ENCODE results near the gene SCN10A. TPM values are rescaled to one million over a fixed set of nuclear protein-coding genes. Genes with fewer than 3 reads are reported as not detected.
A peak's percentile ranks its signal among the peaks of the same experiment; 100 is the strongest.

The SCN10A gene
- total RNA-seq, 1 experiment from 2014 or later = not detected

DNA sequence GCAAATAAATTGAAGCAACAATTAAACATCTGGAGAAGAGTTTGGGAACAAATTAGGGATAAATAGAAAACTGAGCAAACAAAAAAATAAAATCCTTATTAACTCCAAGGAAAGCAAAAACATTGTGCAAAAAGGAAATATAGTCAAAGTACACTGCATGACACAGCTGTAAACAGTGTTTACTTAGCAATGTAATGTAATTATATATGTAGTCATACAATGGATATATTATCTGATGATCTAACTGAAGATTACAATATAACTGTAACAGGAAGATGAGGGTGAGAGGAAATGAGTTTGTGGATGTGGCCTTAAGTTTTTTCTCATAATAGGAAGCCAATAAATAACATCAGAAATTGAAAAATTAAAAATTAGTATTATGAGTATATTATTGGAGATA, 42.5 kb downstream of the SCN10A start:
- DNase-seq (ENCODE audit: low read depth) = no peak

DNA sequence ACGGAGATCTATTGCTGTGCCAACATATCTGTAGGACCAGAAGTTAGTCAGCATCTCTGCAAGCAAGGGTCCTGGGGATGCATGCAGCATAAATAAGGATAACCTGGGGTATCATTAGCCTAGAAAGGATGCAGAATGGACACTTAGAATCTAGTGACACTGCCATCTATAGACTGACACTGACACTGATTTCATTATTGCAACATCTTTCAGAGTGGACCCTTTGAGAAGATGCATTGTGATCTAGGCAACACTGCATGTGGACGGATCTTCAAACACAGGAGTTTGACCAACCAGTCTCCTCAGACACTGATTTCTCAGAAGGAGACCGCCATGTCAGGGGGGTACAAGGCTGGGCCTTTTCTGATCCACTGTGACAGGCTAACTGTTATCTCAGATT, 52.4 kb downstream of the SCN10A start:
- no peak for DNase-seq (ENCODE audit: low read depth)

DNA sequence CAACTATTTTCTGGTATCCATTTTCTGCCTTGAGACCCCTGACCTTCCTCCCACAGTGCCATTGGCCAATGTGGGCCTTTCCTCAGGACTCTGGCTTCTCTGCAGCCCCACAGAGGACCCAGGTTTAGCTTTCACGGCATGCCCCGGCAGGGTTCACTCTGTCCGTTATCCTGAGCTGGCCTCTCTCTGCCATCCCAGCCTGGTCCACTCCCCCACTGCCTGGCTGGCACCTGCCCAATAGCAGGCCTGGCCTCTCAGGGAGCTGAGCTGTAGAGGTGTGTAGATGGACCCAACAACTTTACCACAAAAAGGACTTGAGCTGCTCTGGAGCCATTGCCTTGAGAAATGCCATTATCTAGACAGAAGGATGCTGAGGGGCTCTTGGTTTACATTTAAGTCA, 57.5 kb downstream of the SCN10A start:
- no peak for DNase-seq (ENCODE audit: low read depth)

DNA sequence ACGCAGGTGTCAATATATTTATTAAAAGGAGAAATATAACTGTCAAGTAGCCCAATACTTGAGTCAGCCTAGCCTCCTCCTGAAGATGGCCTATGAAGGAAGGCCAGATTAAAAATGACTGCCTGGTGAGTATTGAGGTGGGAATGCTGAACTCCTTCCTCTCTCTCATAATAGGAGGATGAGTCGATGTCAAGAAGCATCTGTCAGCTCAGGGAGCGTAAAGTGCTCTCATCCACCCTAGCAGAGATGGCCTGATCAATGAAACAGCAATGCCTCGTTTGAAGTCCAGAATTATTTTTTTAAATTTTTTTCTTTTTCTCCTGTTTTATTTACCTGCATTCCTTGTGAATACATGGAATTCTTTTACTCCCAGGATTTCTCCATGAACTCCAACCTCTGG, 58.3 kb downstream of the SCN10A start:
- DNase-seq (ENCODE audit: low read depth) = no peak

DNA sequence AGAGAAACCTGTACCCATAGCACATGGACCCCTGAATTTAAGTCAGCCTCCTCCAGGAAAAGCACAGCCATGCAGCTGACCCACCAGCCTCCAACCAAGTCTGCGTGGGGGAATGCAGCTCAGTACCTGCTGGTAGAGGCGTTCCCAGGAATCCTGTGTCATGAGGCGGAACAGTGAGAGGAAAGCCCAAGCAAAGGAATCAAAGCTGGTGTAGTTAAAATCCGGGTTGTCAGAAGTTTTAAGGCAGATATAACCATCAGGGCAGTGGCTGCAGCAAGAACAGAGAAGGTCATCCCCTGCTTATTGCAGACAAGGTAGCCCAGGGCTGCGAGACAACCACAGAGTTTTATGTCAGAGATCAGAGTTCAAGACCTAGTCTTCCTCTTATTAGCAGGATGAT, 59.1 kb downstream of the SCN10A start:
- no peak for DNase-seq (ENCODE audit: low read depth)

DNA sequence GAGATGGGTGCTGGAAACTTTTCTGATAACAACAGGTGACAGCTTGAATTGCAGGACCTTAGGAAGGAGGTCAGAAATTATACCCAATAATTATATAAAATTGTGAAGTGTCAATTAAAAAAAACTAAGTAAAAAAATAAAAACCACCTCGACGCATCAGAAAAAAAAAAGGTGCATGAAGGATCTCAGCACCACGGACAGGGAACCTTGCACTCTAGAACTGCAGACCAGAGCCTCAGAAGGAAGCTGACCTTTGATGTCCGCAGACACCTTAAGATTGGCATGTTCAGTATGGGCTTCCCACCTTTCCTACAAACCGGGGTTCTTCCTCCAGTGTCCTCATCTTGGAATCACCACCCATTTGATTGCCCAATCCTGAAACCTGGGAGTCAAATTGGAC, 60.9 kb downstream of the SCN10A start:
- DNase-seq (ENCODE audit: low read depth) = no peak

DNA sequence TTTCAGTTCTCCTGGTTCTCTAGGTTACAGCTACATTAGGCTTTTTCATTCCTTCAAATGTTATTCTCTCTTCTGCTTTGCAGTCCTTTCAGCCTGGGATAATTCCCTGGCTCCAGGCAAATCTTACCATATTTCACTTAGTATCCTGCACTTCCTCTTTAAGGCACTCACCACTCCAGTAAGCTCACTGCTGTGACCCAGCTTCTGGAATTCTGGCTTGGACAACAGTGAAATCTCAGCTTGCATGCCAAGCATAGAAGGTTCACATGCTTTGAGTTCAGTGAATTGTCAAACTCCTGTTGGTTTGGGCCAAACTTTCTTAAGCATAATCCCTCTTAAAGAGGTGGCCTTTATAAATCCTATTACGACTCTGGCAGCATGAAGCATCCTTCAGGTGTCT, 69.4 kb downstream of the SCN10A start:
- no peak for DNase-seq (ENCODE audit: low read depth)

DNA sequence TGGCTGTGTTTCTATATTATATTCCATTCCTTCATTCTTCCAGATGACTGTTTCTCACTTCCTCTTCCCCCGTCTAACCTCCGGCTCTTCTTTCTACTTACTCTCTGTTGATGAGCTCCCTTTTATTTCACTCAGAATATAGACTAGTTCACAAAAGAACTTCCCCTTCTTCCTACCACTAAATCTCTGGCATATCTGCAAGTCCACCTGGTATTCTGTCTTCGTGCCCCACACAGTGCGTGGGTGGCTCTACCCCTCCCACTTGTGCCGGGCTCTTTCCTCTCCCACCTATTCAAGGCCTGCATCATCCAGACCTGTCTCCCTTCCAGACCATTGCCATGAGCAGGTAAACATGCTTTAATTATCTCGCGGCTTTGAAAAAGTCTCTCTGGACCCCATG, 73.0 kb downstream of the SCN10A start:
- DNase-seq (ENCODE audit: low read depth) = no peak

DNA sequence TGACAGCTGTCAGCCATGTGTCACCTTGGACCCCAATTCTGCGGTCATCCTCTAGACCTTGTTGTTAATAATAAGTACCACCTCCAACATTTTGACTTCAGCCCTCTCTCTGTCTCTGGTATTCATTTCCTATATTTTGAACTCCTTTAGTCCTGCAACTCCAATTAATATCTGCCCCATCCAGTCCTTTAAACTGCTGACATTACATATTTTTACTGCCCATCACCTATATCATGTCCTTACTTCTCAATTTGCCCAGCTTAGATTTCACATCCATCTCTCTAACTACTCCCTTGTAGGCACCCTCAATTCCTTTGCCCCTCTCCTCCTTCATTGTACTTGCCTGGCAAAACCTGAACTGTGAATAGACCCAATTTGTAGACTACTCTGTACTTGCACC, 73.5 kb downstream of the SCN10A start:
- DNase-seq (ENCODE audit: low read depth) = no peak

DNA sequence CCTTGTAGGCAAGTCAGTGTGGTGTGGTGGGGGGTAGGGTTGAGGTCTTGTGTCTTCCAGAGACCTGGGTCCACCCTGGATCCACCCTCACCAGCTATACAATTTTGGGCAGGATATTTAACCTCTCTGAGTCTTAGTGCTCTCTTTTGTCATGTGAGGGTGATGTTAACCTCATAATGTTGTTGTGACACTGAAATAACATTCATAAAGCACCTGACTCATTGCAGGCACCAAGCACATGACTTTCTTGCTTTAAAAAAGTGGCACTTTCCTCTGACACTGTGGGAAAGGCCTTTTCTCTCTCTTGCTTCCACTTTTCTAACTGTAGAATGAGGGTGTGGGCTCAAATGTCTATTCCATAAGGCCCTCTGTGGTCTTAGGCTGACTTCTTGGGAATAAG, 75.5 kb downstream of the SCN10A start:
- no peak for DNase-seq (ENCODE audit: low read depth)

DNA sequence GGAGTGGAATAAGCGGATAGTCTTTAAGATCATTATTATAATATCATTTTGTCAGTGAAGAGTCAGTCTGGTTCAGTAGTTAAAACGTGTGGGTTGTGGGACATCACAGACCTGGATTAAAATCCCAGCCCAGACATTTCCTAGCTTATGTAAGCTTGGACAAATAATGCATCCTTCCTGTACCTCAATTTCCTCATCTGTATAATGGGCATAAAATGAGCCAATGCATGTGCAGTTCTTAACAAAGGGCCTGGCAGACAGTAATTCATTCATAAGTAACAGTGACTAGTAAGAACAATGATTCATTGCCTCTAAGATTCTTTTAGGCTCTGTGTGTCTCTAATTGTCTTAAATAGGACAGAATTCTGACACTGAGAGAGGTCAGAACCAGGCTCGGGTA, 76.1 kb downstream of the SCN10A start:
- DNase-seq (ENCODE audit: low read depth) = no peak

DNA sequence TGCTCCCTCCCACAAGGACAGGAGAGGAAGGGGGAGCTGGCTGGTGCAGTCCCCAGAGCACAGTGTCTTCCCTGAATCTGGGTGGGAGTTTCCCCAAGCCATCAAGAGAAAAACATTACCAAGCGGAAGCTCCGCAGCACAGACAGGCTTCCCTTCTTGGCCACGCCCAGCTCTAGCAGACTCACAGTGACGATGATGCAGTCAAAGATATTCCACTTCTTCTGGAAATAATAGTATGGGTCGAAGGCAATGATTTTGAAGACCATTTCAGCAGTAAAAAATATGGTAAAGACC, 76.7 kb downstream of the SCN10A start:
- peak; percentile 19 for DNase-seq (ENCODE audit: low read depth)

DNA sequence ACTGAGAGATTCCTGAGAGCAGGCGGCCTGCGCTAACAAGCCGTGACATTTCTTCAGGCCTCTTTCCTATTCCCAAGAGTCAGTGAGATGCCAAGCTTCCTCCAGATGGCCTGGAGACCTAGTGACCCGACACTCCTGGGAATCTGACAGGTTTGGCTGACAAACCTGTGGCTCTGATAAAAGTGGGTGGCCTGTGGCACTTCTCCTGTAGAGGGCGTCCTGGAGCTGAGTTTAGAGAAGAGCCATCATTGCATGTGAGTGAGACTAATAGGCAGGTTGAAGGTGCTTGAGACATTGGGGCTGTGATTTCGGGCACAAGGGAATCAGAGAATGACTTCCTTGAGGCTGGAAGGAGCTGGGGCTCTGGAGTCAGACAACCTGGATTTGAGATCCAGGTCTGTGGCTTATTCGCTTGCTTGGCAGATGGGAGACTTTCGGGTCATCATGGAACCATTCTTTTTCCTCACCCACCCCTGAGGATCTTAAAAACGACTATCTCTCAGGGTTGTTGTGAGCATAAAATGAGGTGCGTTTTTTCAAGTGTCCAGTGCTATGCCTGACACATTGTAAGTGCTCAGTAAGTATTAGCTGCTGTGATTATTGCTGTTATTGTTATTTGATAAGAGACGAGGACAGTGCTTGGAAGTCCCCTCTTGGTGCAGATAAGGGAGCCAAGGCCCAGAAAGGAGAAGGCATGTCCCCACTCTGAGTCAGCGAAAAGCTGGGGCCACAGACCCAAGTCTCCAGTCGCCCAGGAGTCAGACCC, 77.2 kb downstream of the SCN10A start:
- DNase-seq (ENCODE audit: low read depth) = peak; percentile 55

DNA sequence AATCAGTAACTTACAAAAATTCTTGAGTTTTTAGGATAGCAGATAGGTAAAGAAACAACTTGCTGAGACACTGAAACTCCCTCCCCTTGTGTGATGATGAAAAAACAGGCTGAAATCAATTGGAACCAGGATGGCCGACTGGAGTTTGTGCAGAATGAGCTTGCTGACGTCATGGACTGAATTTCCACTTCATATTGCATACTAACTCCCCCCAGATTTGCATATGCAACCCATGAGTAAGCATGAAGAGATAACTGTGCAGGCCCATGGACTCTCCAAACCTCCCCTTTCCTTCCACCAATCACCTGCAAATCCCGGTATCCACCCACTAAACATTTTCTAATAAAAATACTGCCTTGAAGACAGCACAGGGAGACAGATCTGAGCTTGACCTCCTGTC, 84.5 kb downstream of the SCN10A start:
- no peak for DNase-seq (ENCODE audit: low read depth)

DNA sequence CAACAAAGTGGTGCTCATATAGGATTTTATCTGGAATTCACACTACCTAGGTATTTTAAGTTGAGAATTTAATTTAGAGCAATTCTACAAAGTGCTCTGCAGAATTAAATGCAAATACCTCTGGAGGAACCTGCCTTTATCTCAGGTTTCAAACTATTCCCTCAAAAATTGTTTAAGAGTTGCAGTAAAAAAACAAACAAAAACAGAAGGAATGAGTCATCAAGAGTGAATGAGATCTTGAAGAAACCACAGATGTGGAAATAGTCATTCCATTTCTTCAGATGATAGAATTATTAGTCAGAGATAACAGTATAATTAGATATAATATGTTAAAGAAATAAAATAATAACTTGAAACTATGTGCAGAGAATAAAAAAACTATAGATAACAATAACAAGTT, 85.7 kb downstream of the SCN10A start:
- DNase-seq (ENCODE audit: low read depth) = no peak

DNA sequence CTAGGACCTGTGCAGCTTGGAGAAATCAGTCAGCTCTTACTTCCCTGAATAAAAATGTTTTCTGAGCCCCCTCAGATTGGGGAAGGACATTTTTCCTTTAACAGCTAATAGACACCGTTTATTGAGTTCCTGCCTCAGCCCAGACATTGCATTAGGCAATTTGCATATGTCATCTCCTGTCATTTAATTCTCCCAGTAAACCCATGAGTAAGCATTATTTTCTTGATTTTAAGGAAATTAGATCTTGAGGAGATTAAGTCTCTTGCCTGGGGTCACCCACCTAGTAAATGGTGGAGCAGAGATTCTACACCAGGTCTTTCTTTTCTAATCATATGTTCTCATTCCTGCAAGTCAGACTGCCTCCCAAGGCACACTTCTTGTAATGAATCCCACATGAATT, 88.0 kb downstream of the SCN10A start:
- DNase-seq (ENCODE audit: low read depth) = no peak

DNA sequence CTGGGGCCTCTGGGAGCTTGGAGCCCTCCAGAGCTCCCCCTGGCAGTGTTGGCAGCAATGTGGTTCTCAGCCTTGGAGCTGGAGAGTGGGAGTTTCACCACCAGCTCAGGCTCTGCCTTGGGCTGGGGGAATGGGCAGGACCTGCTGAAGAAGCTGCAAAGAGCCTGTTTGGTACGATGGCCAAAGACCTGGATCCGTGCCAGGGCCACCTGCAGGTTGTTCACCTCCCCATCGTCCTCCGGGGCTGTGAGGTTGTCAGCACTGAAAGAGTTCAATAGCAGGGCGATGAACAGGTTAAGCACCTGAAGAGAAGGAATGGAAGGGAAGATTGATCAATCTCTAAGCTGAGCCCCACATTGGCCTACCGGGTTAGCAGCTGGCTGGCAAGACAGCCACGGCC, 89.3 kb downstream of the SCN10A start:
- no peak for DNase-seq (ENCODE audit: low read depth)

DNA sequence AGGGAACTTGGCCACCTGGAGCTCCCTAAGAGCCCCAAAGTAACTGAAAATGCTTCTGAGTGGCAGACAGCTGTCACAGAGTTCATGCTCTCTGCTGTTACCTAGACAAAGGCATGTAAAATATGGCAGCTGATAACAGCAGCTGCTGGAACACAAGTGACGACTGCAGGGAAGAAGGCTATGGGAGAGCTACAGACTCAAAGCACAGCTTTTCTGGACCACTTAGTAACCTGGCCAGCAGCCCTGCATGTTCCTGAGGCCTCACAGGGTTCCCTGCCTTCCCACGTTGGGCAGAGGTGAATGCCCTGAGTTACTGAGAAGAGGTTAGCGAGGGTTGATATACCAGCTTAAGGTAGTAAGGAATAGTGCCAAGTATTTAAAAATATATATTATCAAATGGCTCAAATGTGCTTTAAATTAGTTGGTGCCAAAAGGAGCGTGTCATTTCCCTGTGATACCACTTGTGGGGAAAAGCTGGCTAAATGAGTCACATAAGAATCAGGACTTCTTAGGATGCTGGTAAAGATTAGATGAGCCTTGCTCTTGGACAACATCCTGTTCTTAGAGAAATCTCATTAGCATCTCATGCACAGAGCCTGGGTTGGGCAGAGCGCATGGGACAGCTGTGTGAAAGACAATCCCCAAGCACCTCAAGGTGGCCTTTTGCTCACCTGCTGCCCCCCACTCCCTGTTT, 90.1 kb downstream of the SCN10A start:
- DNase-seq (ENCODE audit: low read depth) = peak; percentile 14

DNA sequence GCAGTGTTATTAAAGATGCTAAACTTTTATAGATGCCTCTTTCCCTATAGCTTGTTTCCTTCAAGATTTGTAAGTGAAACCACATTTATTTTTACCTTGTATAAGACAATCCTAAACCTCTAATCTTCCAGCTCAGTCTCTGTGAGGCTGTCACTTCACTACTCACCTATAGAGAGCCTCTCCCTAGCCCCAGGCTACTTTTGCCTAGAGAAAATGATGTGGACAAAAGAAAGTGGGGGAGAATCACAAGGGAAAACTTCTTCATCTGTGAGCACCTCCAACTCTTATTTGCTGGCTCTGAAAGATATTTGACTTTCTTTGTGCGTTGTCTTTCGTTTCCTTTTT, 91.7 kb downstream of the SCN10A start:
- no peak for DNase-seq (ENCODE audit: low read depth)

DNA sequence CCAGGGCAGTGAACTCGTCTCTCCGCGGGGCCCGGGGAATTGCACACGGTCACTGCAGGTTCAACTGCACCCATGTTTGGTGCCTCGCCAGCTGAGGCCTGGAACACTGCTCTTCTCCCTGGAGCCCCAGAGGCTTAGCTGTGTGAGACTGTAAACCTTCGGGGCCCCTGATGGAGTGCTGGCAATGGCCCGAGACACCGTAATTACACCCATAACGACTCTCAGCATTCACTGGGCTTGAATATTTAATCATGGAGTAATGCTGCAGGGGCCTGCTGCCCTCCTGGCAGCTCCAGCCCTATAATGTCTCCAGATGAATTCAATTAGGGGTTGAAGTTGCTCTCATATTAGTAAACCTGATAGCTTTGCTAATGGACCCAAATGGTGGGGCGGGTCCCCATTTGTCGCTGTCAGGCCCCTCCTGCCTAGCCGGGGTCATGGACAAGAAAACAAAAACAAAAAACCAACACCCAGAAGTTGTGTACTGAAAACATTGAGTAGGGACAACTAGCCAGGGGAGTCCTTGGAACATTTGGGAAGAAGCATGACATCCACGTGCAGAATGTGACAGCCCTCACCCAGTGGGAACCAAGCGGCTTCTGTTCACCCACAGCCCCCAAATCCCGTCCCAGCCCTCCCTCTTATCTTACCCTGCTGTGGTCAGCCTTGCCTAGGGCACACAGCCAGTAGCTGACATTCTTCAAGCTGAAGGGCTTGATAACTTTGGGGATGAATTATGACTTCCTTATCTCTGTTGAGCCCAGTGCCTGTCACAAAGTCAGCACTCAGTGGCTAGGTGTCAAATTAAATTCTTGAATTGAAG, 92.2 kb downstream of the SCN10A start:
- no peak for DNase-seq (ENCODE audit: low read depth)

DNA sequence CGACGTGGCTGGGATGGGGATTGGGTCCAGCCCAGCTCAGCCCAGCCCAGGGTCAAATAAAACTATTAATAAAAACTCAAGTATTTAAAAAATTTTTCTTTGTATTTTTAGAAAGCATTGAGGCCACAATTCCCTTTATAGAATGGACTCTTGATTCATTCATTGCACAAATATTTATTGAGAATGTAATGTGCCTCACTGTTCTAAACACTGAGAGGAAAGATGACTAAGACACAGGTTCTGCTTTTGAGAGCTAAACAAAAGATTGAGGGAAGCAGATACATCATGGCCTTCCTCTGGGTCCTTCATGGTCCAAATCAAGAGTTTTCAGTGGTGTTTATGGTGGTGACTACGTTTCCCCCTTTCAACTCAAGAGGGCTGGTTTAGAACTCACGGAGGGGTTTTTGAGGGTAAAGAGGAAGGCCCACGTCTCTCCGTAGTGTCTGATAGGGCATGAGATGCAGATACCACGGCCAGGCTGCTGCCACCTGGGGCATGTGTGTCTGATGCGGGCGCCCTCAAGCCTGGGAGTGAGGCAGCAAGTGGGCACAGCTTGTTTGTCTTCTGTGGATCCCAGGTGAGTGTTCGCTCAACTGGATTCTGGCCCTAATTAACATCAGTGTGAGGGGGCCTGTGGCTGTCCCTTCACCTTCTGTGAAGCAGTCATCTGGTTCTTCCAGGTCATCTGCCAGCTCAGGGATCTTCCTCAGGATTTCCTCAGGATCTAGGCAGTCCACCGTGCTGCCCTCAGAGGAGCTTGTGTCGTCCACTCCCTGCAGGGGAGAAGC, 93.0 kb downstream of the SCN10A start:
- no peak for DNase-seq (ENCODE audit: low read depth)

DNA sequence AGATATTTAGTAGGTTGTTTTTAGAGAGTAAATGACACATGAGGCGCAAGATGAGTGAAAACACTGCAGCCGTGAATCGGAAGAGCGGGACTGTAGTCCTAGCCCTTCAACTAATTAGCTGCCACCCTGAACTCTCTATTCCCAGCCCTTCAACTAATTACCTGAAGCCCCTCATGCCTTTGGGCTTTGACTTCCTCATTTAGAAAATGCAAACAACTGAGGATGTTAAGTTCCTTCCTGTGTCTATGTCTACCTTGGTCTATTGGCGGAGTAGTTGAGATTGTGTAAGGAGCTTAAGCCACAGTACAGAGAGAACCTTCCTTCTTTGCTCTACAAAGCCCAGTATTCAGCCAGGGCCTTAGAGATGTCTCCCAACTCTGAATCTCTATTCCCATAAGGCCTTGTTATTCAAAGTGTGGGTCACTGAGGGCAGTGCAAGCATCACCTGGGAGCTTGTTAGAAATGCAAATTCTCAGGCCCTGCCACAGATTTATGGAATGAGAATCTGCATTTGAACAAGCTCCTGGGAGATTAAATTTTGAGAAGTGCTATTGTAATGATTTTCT, 94.7 kb downstream of the SCN10A start:
- no peak for DNase-seq (ENCODE audit: low read depth)

Data from Daoy (cell line).